ENCODE results near the gene MPDZ. TPM values are rescaled to one million over a fixed set of nuclear protein-coding genes. Genes with fewer than 3 reads are reported as not detected.

Gene MPDZ
- total RNA-seq, 1 donor from 2014 or later, result 38.8 TPM

DNA sequence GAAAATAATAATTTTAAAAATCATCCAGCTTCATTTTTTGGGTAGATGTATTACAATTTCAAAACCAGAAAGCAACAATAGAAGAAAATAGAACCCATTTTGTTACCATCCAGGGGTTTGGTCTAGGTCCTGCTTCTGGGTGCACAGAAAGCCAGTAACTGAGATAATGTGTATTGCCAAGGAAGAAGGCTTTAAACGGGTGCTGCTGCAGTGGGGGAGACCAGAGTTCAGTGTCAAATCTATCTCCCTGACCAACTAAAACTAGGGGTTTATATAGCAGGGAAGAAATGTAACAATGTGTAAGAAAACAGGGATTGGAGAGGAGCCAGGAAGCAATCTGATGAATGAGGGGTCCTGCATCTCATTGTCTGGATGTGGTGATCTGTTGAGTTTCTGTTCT, 17.5 kb upstream of the MPDZ start:
- no peak for TF ChIP-seq POLR2AphosphoS5 (IDR thresholded peaks at IDR 0.05; ENCODE audit: insufficient read depth in 1 of 2, low read depth in 1 of 2)
- TF ChIP-seq, protein P1, sequence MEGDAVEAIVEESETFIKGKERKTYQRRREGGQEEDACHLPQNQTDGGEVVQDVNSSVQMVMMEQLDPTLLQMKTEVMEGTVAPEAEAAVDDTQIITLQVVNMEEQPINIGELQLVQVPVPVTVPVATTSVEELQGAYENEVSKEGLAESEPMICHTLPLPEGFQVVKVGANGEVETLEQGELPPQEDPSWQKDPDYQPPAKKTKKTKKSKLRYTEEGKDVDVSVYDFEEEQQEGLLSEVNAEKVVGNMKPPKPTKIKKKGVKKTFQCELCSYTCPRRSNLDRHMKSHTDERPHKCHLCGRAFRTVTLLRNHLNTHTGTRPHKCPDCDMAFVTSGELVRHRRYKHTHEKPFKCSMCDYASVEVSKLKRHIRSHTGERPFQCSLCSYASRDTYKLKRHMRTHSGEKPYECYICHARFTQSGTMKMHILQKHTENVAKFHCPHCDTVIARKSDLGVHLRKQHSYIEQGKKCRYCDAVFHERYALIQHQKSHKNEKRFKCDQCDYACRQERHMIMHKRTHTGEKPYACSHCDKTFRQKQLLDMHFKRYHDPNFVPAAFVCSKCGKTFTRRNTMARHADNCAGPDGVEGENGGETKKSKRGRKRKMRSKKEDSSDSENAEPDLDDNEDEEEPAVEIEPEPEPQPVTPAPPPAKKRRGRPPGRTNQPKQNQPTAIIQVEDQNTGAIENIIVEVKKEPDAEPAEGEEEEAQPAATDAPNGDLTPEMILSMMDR (IDR thresholded peaks at IDR 0.05), result no peak
- TF ChIP-seq POLR2A (IDR thresholded peaks at IDR 0.05), result no peak
- Histone ChIP-seq H3K9me3 (no peaks in the 10 kb centered on the region), H3K27ac (no peak overlapping the region), H3K27me3 (no peaks in the 10 kb centered on the region), H3K36me3 (no peaks in the 10 kb centered on the region), H3K4me1 (no peaks in the 10 kb centered on the region), H3K4me3 (no peak overlapping the region)
- no peak for DNase-seq (ENCODE audit: extremely low spot score in 2 of 2)
- intact Hi-C loops (cut with DNase I), result no loop called here

DNA sequence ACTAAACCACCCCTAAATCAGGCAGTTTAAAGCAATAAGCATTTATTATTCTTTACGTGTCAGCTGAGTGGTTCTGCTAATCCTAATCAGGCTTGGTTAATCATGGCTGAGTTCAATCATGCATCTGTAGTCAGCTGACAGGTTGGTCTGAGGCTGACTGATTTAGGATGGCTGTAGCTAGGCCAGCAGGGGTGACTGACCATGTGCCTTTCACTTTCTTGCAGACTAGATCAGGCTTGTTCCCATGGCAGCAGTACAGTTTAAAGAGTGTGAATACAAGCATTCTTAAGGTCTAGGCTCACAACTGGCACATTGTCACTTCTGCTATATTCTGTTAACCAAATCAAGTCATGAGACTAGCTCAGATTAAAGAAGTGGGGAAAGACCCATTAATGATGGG, 16.1 kb upstream of the MPDZ start:
- no peak overlapping the region for H3K27ac ChIP-seq
- intact Hi-C loops (cut with DNase I), result no loop called here
- no peaks in the 10 kb centered on the region for H3K4me1 ChIP-seq
- no peaks in the 10 kb centered on the region for H3K9me3 ChIP-seq
- no peaks in the 10 kb centered on the region for H3K27me3 ChIP-seq
- TF ChIP-seq, protein P1 (IDR thresholded peaks at IDR 0.05), result no peak
- TF ChIP-seq POLR2AphosphoS5 (IDR thresholded peaks at IDR 0.05; ENCODE audit: insufficient read depth in 1 of 2, low read depth in 1 of 2) (no peak), POLR2A (IDR thresholded peaks at IDR 0.05) (no peak)
- no peaks in the 10 kb centered on the region for H3K36me3 ChIP-seq
- no peak for DNase-seq (ENCODE audit: extremely low spot score in 2 of 2)
- no peak overlapping the region for H3K4me3 ChIP-seq

GRCh38 chr9:13292782-13293181, 13.3 kb upstream of the MPDZ start:
- intact Hi-C loops (cut with DNase I), result no loop called here
- no peaks in the 10 kb centered on the region for H3K9me3 ChIP-seq
- H3K27me3 ChIP-seq, result no peaks in the 10 kb centered on the region
- TF ChIP-seq, protein P1 (IDR thresholded peaks at IDR 0.05), result no peak
- TF ChIP-seq POLR2AphosphoS5 (IDR thresholded peaks at IDR 0.05; ENCODE audit: insufficient read depth in 1 of 2, low read depth in 1 of 2), result no peak
- no peak for TF ChIP-seq POLR2A (IDR thresholded peaks at IDR 0.05)
- no peak overlapping the region for H3K27ac ChIP-seq
- H3K4me1 ChIP-seq, result no peaks in the 10 kb centered on the region
- no peaks in the 10 kb centered on the region for H3K36me3 ChIP-seq
- DNase-seq (ENCODE audit: extremely low spot score in 2 of 2), result no peak
- no peak overlapping the region for H3K4me3 ChIP-seq

DNA sequence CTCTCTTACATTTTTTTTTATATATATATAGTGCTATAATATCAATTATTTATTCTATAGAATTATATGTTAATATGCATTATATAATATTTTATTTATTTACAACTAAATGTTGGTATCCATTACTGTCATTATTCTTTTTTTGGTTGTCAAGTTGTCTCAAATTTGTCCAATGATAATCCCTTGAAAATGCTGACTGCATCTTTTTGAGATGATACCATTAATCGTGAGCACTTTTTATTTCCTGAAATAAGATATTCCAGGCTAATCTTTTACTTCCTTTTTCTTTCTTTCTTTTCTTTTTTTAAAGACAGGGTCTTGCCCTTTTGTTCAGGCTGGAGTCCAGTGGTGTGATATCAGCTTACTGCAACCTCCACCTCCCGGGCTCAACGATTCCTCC, 12.7 kb upstream of the MPDZ start:
- Histone ChIP-seq H3K27me3 (no peaks in the 10 kb centered on the region), H3K36me3 (no peaks in the 10 kb centered on the region), H3K27ac (no peak overlapping the region), H3K9me3 (no peaks in the 10 kb centered on the region), H3K4me3 (no peak overlapping the region), H3K4me1 (no peaks in the 10 kb centered on the region)
- TF ChIP-seq POLR2A (IDR thresholded peaks at IDR 0.05) (no peak), POLR2AphosphoS5 (IDR thresholded peaks at IDR 0.05; ENCODE audit: insufficient read depth in 1 of 2, low read depth in 1 of 2) (no peak)
- TF ChIP-seq, protein P1 (IDR thresholded peaks at IDR 0.05), result no peak
- intact Hi-C loops (cut with DNase I), result no loop called here
- DNase-seq (ENCODE audit: extremely low spot score in 2 of 2), result no peak

GRCh38 chr9:13291718-13292117, 12.2 kb upstream of the MPDZ start:
- TF ChIP-seq POLR2A (IDR thresholded peaks at IDR 0.05), result no peak
- no peak for TF ChIP-seq POLR2AphosphoS5 (IDR thresholded peaks at IDR 0.05; ENCODE audit: insufficient read depth in 1 of 2, low read depth in 1 of 2)
- TF ChIP-seq, protein P1 (IDR thresholded peaks at IDR 0.05), result no peak
- no peak overlapping the region for H3K4me3 ChIP-seq
- H3K9me3 ChIP-seq, result no peaks in the 10 kb centered on the region
- no peak for DNase-seq (ENCODE audit: extremely low spot score in 2 of 2)
- H3K4me1 ChIP-seq, result no peaks in the 10 kb centered on the region
- H3K27me3 ChIP-seq, result no peaks in the 10 kb centered on the region
- no peaks in the 10 kb centered on the region for H3K36me3 ChIP-seq
- no peak overlapping the region for H3K27ac ChIP-seq
- intact Hi-C loops (cut with DNase I), result no loop called here
